Activated naive CD4-positive, alpha-beta T cell (primary cell): ENCODE results near the gene DEAF1.

Experiments
- DNase-seq, 4 experiments: peaks; one replicate each; lab custom pipeline; 2025; lab: John Stamatoyannopoulos, UW

DEAF1 gene

GRCh38 chr11:643849-644738, 50.9 kb downstream of the DEAF1 start:
- DNase-seq = no peak

DNA sequence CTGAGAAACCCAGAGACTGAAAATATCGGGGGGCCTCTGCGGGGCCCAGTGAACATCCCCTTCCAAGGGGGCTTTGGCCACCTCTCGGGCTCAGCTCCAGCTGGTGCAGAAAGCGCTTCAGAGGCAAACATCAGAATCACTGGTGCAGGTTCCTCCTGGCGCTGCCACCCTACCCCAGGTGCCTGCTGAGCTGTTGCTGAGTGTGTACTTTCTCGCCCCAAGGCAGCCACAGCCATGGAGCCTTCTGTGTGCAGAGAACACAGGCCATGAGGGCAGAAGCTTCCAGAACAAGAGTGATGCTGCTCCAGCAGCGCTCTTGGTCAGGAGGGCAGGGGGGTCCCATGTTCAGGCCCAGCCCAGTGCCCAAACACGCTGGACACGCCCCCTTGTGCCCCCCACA, 51.7 kb downstream of the DEAF1 start:
- DNase-seq = no peak

DNA sequence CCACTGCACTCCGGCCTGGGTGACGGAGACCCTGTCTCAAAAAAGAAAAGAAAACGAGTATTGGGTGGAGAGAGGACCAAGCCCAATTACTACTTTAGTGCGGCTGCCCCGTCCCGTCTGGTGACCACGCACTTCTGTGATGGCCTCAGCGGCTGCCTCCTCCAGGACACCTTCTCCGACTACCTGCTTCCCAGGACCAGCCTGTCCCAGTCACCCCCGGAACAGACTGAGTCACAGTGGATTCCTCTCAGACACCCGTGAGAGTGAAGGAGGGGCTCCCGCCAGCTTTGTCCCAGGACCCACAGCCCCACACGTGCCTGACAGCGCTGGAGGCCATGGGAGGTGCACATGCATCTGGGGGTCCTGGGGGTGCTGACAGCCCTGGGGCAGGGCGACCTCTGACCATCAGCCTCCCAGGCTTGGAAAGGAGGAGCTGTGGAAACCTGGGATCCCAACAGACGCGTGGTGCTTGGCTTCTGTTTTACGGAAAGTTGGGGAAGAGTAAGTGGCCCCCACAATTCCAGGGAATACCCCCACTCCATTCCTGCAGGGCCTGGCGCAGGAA, 53.1 kb downstream of the DEAF1 start:
- no peak for DNase-seq

DNA sequence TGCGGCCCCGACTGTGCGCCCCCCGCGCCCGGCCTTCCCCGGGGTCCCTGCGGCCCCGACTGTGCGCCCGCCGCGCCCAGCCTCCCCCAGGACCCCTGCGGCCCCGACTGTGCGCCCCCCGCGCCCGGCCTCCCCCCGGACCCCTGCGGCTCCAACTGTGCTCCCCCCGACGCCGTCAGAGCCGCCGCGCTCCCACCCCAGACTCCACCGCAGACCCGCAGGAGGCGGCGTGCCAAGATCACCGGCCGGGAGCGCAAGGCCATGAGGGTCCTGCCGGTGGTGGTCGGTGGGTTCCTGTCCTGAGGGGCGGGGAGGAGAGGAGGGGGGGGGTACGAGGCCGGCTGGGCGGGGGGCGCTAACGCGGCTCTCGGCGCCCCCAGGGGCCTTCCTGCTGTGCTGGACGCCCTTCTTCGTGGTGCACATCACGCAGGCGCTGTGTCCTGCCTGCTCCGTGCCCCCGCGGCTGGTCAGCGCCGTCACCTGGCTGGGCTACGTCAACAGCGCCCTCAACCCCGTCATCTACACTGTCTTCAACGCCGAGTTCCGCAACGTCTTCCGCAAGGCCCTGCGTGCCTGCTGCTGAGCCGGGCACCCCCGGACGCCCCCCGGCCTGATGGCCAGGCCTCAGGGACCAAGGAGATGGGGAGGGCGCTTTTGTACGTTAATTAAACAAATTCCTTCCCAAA, 54.9 kb downstream of the DEAF1 start:
- DNase-seq = no peak

- DNase-seq = no peak
These were observed 55.6 kb downstream of the DEAF1 start for GRCh38 chr11:639332-639955.

GRCh38 chr11:638631-639331, 56.2 kb downstream of the DEAF1 start:
- DNase-seq = no peak

GRCh38 chr11:637593-638521, 57.2 kb downstream of the DEAF1 start:
- DNase-seq = no peak

- DNase-seq = no peak
These were observed 57.8 kb downstream of the DEAF1 start for GRCh38 chr11:637333-637592.

GRCh38 chr11:636511-637332, 58.3 kb downstream of the DEAF1 start, which contains the start of gene DRD4:
Gene DRD4, plus strand, starts transcription at chr11:637269. Its CDS starts 36 bp downstream, at chr11:637305.
- no peak for DNase-seq

- no peak for DNase-seq
These were observed 59.0 kb downstream of the DEAF1 start for GRCh38 chr11:635945-636510.

DNA sequence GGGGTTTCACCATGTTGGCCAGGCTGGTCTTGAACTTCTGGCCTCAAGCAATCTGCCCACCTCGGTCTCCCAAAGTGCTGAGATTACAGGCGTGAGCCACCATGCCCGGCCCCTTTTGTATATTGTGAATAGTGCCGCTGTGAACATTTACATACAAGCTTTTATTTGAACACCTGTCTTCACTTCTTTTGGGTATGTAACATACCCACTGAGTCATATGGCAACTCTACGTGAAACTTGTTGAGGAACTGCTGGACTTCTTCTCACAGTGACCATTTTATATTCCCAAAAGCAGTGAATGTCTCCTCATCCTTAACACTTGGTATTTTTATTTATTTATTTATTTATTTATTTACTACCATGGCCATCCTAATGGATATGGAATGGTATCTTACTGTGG, 64.2 kb downstream of the DEAF1 start:
- no peak for DNase-seq

DNA sequence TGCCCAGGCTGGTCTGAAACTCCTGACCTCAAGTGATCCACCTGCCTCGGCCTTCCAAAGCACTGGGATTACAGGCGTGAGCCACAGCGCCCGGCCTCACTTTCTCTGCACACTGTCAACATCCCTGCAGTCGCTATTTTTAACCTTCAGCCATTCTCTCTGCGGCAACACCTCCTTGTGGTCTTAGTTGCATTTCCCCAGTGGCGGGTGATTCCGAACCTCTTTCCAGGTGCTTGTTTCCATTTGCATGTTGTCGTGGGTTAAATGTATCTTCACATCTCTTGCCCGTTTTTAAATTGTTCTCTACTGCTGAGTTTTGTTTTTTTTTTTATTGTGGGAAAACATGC, 65.8 kb downstream of the DEAF1 start:
- DNase-seq = no peak

GRCh38 chr11:628056-628455, 67.0 kb downstream of the DEAF1 start:
- DNase-seq = no peak

DNA sequence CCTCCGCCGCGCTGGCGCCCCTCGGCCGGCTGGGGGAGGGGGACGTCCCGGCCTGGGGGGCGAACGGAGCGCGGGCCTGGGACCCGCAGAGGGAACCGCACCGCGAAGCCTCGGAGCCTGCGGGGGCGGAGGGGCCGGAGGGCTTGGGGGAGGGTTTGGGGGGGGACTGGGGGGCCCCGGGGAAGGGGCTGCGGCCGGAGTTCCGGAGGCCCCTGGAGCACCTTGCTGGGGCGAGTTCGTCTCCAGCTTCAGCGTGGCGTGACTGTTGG, 67.8 kb downstream of the DEAF1 start:
- DNase-seq = no peak

- no peak for DNase-seq
These were observed 68.3 kb downstream of the DEAF1 start, which contains the start of gene SCT for GRCh38 chr11:626475-627307. Gene SCT, minus strand, starts transcription at chr11:627181. Its CDS starts 38 bp downstream, at chr11:627143.

GRCh38 chr11:625636-626268, 69.3 kb downstream of the DEAF1 start:
- DNase-seq = no peak

GRCh38 chr11:624705-625635, 70.1 kb downstream of the DEAF1 start, which contains the start of gene CDHR5:
Gene CDHR5, minus strand, starts transcription at chr11:624955. Its CDS starts 53 bp downstream, at chr11:624902.
- no peak for DNase-seq
